Superior temporal gyrus (tissue), 1 donor: ENCODE data around the gene KCND3.

Source experiments
- DNase-seq: peaks from one replicate; pipeline ENCODE4 v3.0.0-alpha.2; 2016; ENCODE audit errors: extremely low spot score

KCND3 gene

GRCh38 chr1:111730706-111731105 lies 258.8 kb downstream of the KCND3 start:
- DNase-seq: no peak

DNA sequence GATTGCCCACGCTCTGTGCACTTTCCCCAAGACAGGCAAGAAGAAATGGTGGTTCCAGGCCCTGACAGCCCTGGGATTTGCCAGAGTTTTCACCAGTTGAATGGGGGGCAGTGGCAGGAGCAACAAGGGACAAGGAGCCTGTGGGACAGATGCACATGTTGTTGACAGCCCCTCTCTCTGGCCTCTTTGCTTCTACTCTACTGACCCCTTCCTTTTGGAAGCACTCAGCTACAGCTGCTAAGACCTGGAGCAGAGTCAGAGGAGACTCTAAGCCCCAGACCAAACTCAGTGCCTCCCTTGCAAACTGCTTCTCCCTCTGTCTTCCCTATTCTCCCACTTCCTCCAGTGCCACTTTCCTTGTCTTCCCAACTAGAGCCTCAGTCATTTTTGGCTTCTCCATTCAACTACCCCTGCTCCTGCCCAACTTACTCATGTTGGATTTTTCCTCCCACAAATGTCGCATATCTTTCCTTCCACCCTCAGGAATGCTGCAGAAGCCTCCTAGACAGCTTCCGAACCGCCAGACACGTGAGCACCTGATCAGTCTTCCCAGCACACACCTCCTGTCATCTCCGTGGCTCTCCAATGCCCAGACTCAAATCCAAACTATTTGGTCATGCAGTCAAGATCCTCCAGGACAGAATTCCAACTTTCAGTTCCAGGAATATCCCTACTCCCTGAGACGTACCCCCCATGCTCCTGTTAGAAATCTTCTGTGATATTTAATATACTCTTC lies 259.4 kb downstream of the KCND3 start:
- DNase-seq: no peak

- no peak for DNase-seq
Measured at GRCh38 chr1:111729271-111729921, 260.1 kb downstream of the KCND3 start.

GRCh38 chr1:111727056-111727455 lies 262.4 kb downstream of the KCND3 start:
- no peak for DNase-seq

- DNase-seq: no peak
Measured at GRCh38 chr1:111725192-111725591, 264.3 kb downstream of the KCND3 start.

DNA sequence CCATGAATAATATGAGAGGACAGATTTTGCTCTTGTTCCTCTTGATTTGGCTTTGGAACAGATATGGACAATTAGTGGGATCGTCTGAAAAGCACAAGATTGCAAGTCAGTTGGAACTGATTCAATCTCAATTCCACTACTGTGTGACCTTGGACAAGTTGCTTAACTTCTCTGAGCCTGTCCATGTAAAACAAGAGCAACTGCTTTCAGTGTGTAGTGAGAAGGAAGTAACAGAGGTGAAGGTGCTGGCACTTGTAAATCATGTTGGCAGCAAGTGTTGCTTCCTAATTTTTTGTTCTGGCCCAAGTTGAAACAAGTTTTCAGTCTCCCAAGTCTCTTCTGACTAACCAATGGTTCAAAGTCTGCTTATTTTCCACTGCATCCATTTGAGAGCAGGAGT lies 265.6 kb downstream of the KCND3 start:
- no peak for DNase-seq

- no peak for DNase-seq
Measured at GRCh38 chr1:111723091-111723806, 266.2 kb downstream of the KCND3 start.

DNA sequence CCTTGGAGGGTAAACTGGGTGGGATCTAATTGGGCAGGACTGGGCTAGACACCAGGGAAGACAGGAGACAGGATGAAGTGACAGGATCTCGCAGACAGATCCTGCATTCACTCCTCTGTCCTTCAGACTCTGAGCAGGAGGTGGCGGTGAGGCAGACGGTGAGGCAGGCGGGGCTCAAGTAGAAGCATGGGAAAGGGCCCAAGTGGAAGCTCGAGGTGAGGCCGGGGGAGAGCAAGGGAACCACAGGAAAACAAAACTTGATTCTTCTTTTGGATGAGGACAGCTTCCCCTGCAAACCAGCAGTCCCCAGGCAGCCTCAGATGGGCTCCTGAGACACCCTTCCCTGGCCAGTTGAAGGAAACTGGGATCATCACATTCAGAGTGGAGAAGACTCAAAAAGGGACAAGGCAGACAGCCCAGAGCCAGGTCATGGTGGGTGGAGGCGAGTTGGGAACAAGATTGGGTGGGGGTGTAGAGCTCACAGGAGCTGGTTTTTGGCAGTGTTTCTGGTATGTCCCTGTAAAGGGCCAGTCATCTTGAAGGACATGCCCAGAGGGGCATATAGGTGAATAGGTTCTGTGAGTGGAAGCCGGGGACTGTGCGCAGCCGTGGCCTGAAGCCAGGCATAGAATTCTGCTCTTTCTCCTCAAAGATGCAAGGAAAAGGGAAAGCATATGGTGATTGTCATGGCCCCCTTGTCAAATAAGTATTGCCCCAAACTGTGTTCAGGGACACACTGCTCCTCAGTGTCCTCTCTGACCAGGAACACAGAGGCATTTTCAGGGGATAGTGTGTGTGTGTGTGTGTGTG lies 268.3 kb downstream of the KCND3 start:
- DNase-seq: no peak
